Measurements from ENCODE around the gene AP3D1. TPM values are rescaled to one million over a fixed set of nuclear protein-coding genes. Genes with fewer than 3 reads are reported as not detected.

The AP3D1 gene
- total RNA-seq, 2 experiments from 2014 or later = 110 to 127 TPM

DNA sequence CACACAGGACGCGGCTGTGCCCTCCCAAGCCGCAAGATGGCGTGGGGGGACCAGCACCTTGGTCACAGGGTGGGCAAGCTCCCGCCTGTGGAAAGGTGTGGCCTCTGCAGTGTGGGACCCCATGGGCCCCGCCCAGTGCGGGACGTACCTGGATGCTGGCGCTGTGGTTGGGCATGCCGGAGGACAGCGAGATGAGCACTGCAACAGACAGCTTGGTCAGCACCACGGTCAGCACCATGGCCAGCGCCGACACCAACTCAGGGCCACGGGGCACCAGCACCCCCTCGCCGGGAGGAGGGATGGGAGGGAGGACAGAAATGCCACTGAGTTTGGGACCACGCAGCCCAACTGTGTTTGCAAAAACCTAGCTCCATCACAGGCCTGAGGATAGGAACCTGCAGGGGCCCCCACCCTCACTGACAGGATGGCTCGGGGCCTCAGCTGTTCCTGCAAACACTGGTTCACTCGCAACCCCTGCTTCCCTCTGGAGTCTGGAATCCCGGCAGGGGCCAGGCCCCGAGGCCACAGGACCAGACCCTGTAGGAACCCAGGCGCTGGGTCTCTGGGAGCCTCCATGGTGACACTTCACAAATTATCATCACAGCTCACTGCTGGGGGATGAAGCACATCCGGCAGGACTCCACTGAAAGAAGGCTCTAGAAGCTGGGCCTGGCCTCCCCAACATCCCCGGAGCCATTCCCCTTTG lies 27.5 kb downstream of the AP3D1 start:
- CTCF ChIA-PET = no interaction called here

DNA sequence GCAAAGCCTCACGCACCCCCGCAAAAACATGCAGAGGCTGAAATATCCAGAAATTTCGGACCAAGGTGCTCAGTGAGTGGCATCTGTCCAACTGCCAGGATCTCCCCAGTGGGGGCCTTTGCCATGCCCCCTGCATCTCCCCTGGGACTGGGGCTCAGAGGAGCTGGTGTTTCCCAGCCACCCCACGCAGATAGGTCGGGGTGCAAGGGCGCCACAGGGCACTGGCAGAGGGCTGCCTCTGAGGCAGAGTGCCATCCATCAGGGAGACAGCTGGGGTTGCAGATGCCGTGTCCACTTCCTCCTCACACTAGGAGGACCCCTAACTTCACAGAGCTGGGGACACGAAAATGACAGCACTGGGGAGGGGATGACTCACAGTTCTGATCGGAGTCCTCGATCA lies 28.4 kb downstream of the AP3D1 start:
- ATAC-seq (no peak), DNase-seq (no peak)
- no peak overlapping the region for H3K4me3 Mint-ChIP-seq
- peaks cover 19% of the 10 kb centered on the region for H3K36me3 Mint-ChIP-seq
- H3K9me3 Mint-ChIP-seq (ENCODE audit: low read depth) = no peaks in the 10 kb centered on the region
- H3K27ac Mint-ChIP-seq = no peak overlapping the region
- peaks cover 5% of the 10 kb centered on the region for H3K4me1 Mint-ChIP-seq
- CTCF ChIA-PET = no interaction called here
- H3K27me3 Mint-ChIP-seq = no peaks in the 10 kb centered on the region

More for the DNA sequence above, 27.5 kb downstream of the AP3D1 start:
- Mint-ChIP-seq H3K27ac (no peak overlapping the region), H3K4me3 (no peak overlapping the region), H3K36me3 (peaks cover 13% of the 10 kb centered on the region), H3K4me1 (peaks cover 1% of the 10 kb centered on the region), H3K9me3 (ENCODE audit: low read depth) (no peaks in the 10 kb centered on the region), H3K27me3 (no peaks in the 10 kb centered on the region)
- ATAC-seq (no peak), DNase-seq (no peak)

GRCh38 chr19:2122251-2122650 lies 29.1 kb downstream of the AP3D1 start:
- no peaks in the 10 kb centered on the region for H3K27me3 Mint-ChIP-seq
- peaks cover 19% of the 10 kb centered on the region for H3K36me3 Mint-ChIP-seq
- H3K9me3 Mint-ChIP-seq (ENCODE audit: low read depth) = no peaks in the 10 kb centered on the region
- H3K4me3 Mint-ChIP-seq = no peak overlapping the region
- no peak overlapping the region for H3K27ac Mint-ChIP-seq
- peaks cover 5% of the 10 kb centered on the region for H3K4me1 Mint-ChIP-seq
- DNase-seq (no peak), ATAC-seq (no peak)
- CTCF ChIA-PET = no interaction called here

DNA sequence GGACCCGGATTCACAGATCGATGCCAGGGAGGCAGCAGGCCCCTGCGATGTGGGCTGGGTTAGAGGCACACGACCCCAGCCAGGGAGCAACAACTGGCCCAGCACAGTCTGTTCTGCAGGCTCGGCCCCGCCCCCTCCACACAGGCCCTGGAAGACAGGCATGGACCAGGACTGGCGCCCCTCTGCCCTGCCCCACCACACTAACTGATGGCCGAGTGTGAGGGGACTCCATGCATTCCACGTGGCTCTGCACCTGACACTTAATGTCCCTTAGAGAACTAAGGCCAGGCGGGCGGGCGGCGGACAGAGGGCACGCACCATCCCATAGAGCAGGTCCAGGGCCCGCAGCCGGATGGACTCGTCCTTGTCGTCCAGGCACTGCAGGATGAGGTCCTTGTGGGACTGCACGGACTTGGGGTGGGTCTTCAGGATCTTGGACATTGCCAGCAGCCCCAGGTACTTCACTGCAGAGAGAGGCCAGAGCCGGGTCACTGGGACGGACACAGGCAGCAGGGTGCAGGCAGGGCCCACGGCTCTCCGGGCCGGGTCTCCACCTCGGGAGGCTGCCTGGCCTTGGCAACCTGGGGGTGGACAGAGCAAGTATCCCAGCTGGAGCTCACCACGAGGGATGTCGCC lies 29.8 kb downstream of the AP3D1 start:
- no peak for DNase-seq

DNA sequence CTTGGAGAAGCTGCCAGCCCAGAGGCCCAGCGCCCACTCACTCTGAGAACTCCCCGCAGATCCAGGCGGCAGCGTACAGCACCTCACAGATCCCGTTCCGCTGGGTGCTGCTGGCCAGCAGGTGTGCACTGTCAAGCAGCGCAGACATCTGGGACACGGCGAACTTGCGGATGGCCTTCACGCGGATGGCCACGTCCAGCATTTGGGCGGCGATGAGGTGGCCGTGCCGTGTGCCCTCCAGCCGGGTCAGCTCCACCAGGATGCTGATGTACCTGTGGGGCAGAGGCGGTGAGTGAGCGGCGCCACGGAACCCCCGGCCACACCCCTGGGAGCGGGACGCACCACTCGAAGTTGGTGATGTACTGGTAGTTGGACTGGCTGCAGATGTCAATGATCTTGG lies 30.5 kb downstream of the AP3D1 start:
- CTCF ChIA-PET = no interaction called here
- no peaks in the 10 kb centered on the region for H3K9me3 Mint-ChIP-seq (ENCODE audit: low read depth)
- no peak overlapping the region for H3K4me3 Mint-ChIP-seq
- DNase-seq (no peak), ATAC-seq (no peak)
- H3K36me3 Mint-ChIP-seq = peaks cover 19% of the 10 kb centered on the region
- H3K27ac Mint-ChIP-seq = no peak overlapping the region
- no peaks in the 10 kb centered on the region for H3K27me3 Mint-ChIP-seq
- H3K4me1 Mint-ChIP-seq = peaks cover 5% of the 10 kb centered on the region

More for the DNA sequence above, 29.8 kb downstream of the AP3D1 start:
- H3K27ac Mint-ChIP-seq = no peak overlapping the region
- peaks cover 19% of the 10 kb centered on the region for H3K36me3 Mint-ChIP-seq
- H3K4me1 Mint-ChIP-seq = peaks cover 5% of the 10 kb centered on the region
- H3K9me3 Mint-ChIP-seq (ENCODE audit: low read depth) = no peaks in the 10 kb centered on the region
- ATAC-seq = no peak
- no peaks in the 10 kb centered on the region for H3K27me3 Mint-ChIP-seq
- no peak overlapping the region for H3K4me3 Mint-ChIP-seq
- CTCF ChIA-PET = no interaction called here

- Mint-ChIP-seq H3K27ac (no peak overlapping the region), H3K4me1 (peaks cover 5% of the 10 kb centered on the region), H3K9me3 (ENCODE audit: low read depth) (no peaks in the 10 kb centered on the region), H3K36me3 (peaks cover 24% of the 10 kb centered on the region), H3K27me3 (no peaks in the 10 kb centered on the region), H3K4me3 (no peak overlapping the region)
- no peak for ATAC-seq
- CTCF ChIA-PET = no interaction called here
- no peak for DNase-seq
Observed at GRCh38 chr19:2119921-2120785, 31.2 kb downstream of the AP3D1 start.

GRCh38 chr19:2118438-2118837 lies 32.9 kb downstream of the AP3D1 start:
- H3K9me3 Mint-ChIP-seq (ENCODE audit: low read depth) = no peaks in the 10 kb centered on the region
- DNase-seq (no peak), ATAC-seq (no peak)
- H3K36me3 Mint-ChIP-seq = peaks cover 34% of the 10 kb centered on the region
- no peak overlapping the region for H3K27ac Mint-ChIP-seq
- CTCF ChIA-PET = no interaction called here
- peaks cover 5% of the 10 kb centered on the region for H3K4me1 Mint-ChIP-seq
- H3K4me3 Mint-ChIP-seq = no peak overlapping the region
- H3K27me3 Mint-ChIP-seq = no peaks in the 10 kb centered on the region

DNA sequence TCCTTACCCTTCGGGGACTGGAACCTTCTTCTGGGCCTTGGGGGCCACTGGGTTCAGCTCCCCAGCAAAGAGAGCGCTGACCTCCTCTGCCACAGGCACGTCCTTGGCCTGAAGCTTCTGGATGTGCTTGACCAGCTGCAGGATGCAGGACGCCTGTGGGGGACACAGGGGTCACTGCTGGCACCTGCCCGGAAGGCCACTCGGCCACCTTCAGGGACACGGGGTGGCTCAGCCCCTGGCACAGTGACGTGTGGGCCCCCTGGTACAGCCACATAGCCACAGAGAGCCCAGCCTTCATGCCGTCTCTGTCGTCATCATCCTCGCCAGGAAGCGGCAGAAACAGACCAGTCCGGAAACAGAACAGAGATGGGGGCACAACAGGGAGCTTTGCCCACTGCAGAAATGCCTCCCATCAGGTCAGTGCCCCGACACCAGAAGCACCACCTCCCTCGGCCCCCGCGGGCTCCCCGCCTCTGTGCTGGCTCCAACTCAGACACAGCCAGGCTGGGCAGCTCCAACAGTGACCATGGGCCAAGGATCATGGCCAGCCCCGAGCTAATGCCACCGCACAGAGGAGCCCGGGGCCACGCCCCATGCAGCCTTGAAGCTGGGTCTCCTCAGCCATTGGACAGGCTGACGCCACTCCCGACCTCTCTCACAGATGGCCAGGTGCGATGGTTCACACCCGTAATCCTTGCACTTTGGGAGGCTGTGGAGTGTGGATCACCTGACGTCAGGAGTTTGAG lies 34.0 kb downstream of the AP3D1 start:
- H3K27ac Mint-ChIP-seq = no peak overlapping the region
- no peak overlapping the region for H3K4me3 Mint-ChIP-seq
- CTCF ChIA-PET = interaction anchor here (1.0 kb wide), 1 partner anchor 187 kb away, joined by 3 read pairs; no protein-coding TSS in a partner anchor
- H3K27me3 Mint-ChIP-seq = no peaks in the 10 kb centered on the region
- H3K4me1 Mint-ChIP-seq = peaks cover 7% of the 10 kb centered on the region
- peaks cover 34% of the 10 kb centered on the region for H3K36me3 Mint-ChIP-seq
- DNase-seq (no peak), ATAC-seq (no peak)
- no peaks in the 10 kb centered on the region for H3K9me3 Mint-ChIP-seq (ENCODE audit: low read depth)

DNA sequence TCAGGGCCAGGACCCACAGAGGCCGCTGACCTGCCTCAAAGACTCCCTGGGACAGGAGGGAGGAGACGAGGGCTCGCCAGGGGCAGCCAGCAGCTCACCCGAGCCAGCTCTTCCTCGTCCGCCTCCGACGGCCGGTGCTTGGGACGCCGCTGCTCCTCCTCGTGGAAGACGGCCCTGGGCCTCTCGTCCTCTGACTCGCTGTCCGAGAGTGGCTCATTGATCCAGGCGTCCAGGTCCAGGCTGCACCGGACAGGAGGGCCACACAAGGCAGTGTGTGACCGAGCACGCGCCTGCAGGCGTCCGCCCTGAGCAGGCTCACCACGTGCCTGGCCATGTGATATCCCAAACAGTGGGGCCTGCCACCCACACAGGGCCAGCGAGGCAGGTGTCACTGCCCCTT lies 34.9 kb downstream of the AP3D1 start:
- DNase-seq (no peak), ATAC-seq (no peak)
- Mint-ChIP-seq H3K36me3 (peaks cover 37% of the 10 kb centered on the region), H3K9me3 (ENCODE audit: low read depth) (no peaks in the 10 kb centered on the region), H3K4me1 (peaks cover 9% of the 10 kb centered on the region), H3K27me3 (no peaks in the 10 kb centered on the region), H3K27ac (no peak overlapping the region), H3K4me3 (no peak overlapping the region)
- CTCF ChIA-PET = interaction anchor here (1.0 kb wide), 1 partner anchor 170 kb away, joined by 3 read pairs; no protein-coding TSS in a partner anchor

GRCh38 chr19:2115911-2116426 lies 35.4 kb downstream of the AP3D1 start:
- Mint-ChIP-seq H3K9me3 (ENCODE audit: low read depth) (no peaks in the 10 kb centered on the region), H3K36me3 (peaks cover 35% of the 10 kb centered on the region), H3K4me3 (no peak overlapping the region), H3K4me1 (peaks cover 9% of the 10 kb centered on the region), H3K27me3 (no peaks in the 10 kb centered on the region), H3K27ac (no peak overlapping the region)
- CTCF ChIA-PET = interaction anchor here (1.0 kb wide), 1 partner anchor 170 kb away, joined by 3 read pairs; no protein-coding TSS in a partner anchor
- DNase-seq = no peak
- no peak for ATAC-seq

GRCh38 chr19:2115324-2115723 lies 36.0 kb downstream of the AP3D1 start:
- Mint-ChIP-seq H3K4me3 (no peak overlapping the region), H3K27ac (no peak overlapping the region), H3K36me3 (peaks cover 28% of the 10 kb centered on the region), H3K4me1 (peaks cover 9% of the 10 kb centered on the region), H3K27me3 (no peaks in the 10 kb centered on the region), H3K9me3 (ENCODE audit: low read depth) (no peaks in the 10 kb centered on the region)
- CTCF ChIA-PET = no interaction called here
- ATAC-seq (no peak), DNase-seq (no peak)

- no peak for DNase-seq
- no peak for ATAC-seq
- Mint-ChIP-seq H3K4me1 (peaks cover 9% of the 10 kb centered on the region), H3K27ac (no peak overlapping the region), H3K4me3 (no peak overlapping the region), H3K9me3 (ENCODE audit: low read depth) (no peaks in the 10 kb centered on the region), H3K27me3 (no peaks in the 10 kb centered on the region), H3K36me3 (peaks cover 28% of the 10 kb centered on the region)
- CTCF ChIA-PET = no interaction called here
Observed at GRCh38 chr19:2114821-2115220, 36.5 kb downstream of the AP3D1 start.

DNA sequence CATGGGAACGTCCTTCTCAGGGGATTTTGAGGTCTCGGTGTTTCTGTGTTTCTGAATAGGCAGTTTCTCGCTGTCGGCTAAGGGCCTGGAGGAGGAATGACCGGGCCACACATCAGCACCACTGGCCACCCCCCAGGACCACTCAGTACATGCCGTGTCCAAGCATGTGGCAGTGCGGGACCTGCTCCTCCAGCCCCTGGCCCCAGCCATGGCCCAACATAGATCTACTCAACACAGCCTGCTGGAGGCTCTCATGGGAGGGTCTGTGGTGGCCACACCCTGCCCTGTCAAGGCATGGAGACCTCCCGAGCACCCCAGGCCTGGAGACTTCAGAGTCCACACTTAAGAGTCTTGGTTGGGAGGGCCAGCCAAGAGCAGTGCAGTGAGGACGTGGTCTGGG lies 37.1 kb downstream of the AP3D1 start:
- Mint-ChIP-seq H3K27ac (no peak overlapping the region), H3K27me3 (no peaks in the 10 kb centered on the region), H3K9me3 (ENCODE audit: low read depth) (no peaks in the 10 kb centered on the region), H3K36me3 (peaks cover 30% of the 10 kb centered on the region), H3K4me1 (peaks cover 9% of the 10 kb centered on the region), H3K4me3 (no peak overlapping the region)
- ATAC-seq (no peak), DNase-seq (no peak)
- CTCF ChIA-PET = no interaction called here
